Keratinocyte (primary cell): ENCODE measurements around the gene NTNG1. TPM values are rescaled to one million over a fixed set of nuclear protein-coding genes. Genes with fewer than 3 reads are reported as not detected.

Experiments
- DNase-seq: peaks from one replicate; pipeline ENCODE4 v3.0.0-alpha.2; 2011; ENCODE audit warnings: low read depth, missing footprints, low spot score
- FAIRE-seq: peaks from 2 replicates; lab custom pipeline; 2011; peaks lifted over from hg19 to GRCh38; lab: Jason Lieb, UNC
- H2AFZ ChIP-seq: 2 replicates; pipeline ENCODE4 v1.6.0; 2012; ENCODE audit warnings: low read length, control low read depth, inconsistent platforms; ENCODE audit not compliant: control insufficient read depth
- H3K27ac ChIP-seq: 2 replicates; pipeline ENCODE4 v1.5.1; 2011; ENCODE audit warnings: low read length; ENCODE audit not compliant: control insufficient read depth, insufficient read depth
- H3K27me3 ChIP-seq: 3 replicates; pipeline ENCODE4 v1.6.0; 2011; ENCODE audit warnings: low read length; ENCODE audit not compliant: control insufficient read depth, insufficient read depth; ENCODE audit errors: extremely low read depth
- H3K36me3 ChIP-seq, 2 experiments: 2 replicates in 1 of 2; 3 replicates in 1 of 2; pipeline ENCODE4 v1.5.1; 2011; ENCODE audit warnings: low read length in 2 of 2, mild to moderate bottlenecking in 1 of 2; ENCODE audit not compliant: control insufficient read depth in 2 of 2, insufficient read depth in 2 of 2; ENCODE audit errors: extremely low read depth in 1 of 2
- H3K4me1 ChIP-seq: 3 replicates; pipeline ENCODE4 v1.5.1; 2011; ENCODE audit warnings: low read length; ENCODE audit not compliant: control insufficient read depth, insufficient read depth; ENCODE audit errors: extremely low read depth
- H3K4me2 ChIP-seq: 3 replicates; pipeline ENCODE4 v1.6.0; 2011; ENCODE audit warnings: low read depth, low read length; ENCODE audit not compliant: control insufficient read depth, insufficient read depth; ENCODE audit errors: extremely low read depth
- H3K4me3 ChIP-seq, 3 experiments: fragments of 200-600 bp in 1 of 3; sonication (generic) in 1 of 3; 2 replicates in 2 of 3; 3 replicates in 1 of 3; pipeline ENCODE4 v1.5.1; 2011 to 2016; ENCODE audit warnings: low read length in 3 of 3, mild to moderate bottlenecking in 3 of 3, control low read depth in 2 of 3, inconsistent platforms in 1 of 3, low read depth in 1 of 3, mixed read lengths in 1 of 3, mixed run types in 1 of 3, moderate library complexity in 1 of 3; ENCODE audit not compliant: control insufficient read depth in 2 of 3, insufficient read depth in 2 of 3; ENCODE audit errors: extremely low read depth in 1 of 3
- H3K79me2 ChIP-seq: 2 replicates; pipeline ENCODE4 v1.6.0; 2012; ENCODE audit warnings: low read length; ENCODE audit not compliant: control insufficient read depth, insufficient read depth
- H3K9ac ChIP-seq: 3 replicates; pipeline ENCODE4 v1.6.0; 2011; ENCODE audit warnings: low read length; ENCODE audit not compliant: control insufficient read depth, insufficient read depth; ENCODE audit errors: extremely low read depth
- H3K9me1 ChIP-seq: 3 replicates; pipeline ENCODE4 v1.6.0; 2011; ENCODE audit warnings: low read length; ENCODE audit not compliant: control insufficient read depth, insufficient read depth; ENCODE audit errors: extremely low read depth
- H3K9me3 ChIP-seq: 2 replicates; pipeline ENCODE4 v1.5.1; 2012; ENCODE audit warnings: low read depth, low read length; ENCODE audit not compliant: control insufficient read depth
- H4K20me1 ChIP-seq: 3 replicates; pipeline ENCODE4 v1.6.0; 2011; ENCODE audit warnings: low read length; ENCODE audit not compliant: control insufficient read depth, insufficient read depth; ENCODE audit errors: extremely low read depth
- CTCF ChIP-seq, 3 experiments: IDR thresholded peaks in 1 of 3; conservative IDR thresholded peaks in 1 of 3; optimal IDR thresholded peaks in 1 of 3; 2 replicates in 2 of 3; 3 replicates in 1 of 3; pipeline versions ENCODE3 to v1.5.1; 2011; ENCODE audit warnings: low read length in 3 of 3, mild to moderate bottlenecking in 3 of 3, moderate library complexity in 2 of 3, control low read depth in 1 of 3, inconsistent platforms in 1 of 3; ENCODE audit not compliant: insufficient read depth in 2 of 3; ENCODE audit errors: extremely low read depth in 1 of 3
- EZH2 ChIP-seq: IDR thresholded peaks from one replicate; pipeline ENCODE4 v1.6.1; 2012; ENCODE audit warnings: inconsistent platforms, mild to moderate bottlenecking, low read length, moderate library complexity
- dilution Hi-C: fragments of 300-500 bp; cut with MboI; formaldehyde crosslinking; loops from one replicate; pipeline ENCODE4 v1.7.0; 2020; ENCODE audit warnings: low sequenced_read_pairs; ENCODE audit not compliant: extremely low pct_ligation_motif_present
- polyA plus RNA-seq, 5 experiments: library from polyadenylated mRNA; depleted of rRNA in 3 of 5; stranded (reverse) in 3 of 5; stranded (forward) in 1 of 5; unstranded in 1 of 5; fragments of >200 nt; gene quantifications; 1 replicate in 1 of 5; 2 replicates in 3 of 5; 3 replicates in 1 of 5; pipeline versions ENCODE4 v1.2.1 to v1.2.3, GENCODE V29; 2011 to 2012; ENCODE audit warnings: missing spikeins in 2 of 5, low read depth in 1 of 5, low replicate concordance in 1 of 5

The NTNG1 gene
- polyA plus RNA-seq, 1 donor (not counting 4 experiments of a cell fraction or from before 2014, with no cell fraction given) = 8.1 TPM

- Histone ChIP-seq H3K9me1 (no peaks in the 10 kb centered on the region), H3K27me3 (no peaks in the 10 kb centered on the region), H3K4me3 (no peak overlapping the region), H4K20me1 (no peaks in the 10 kb centered on the region), H3K79me2 (no peaks in the 10 kb centered on the region), H3K27ac (no peak overlapping the region), H3K4me2 (no peak overlapping the region), H3K9me3 (no peaks in the 10 kb centered on the region), H2AFZ (no peak overlapping the region), H3K4me1 (no peaks in the 10 kb centered on the region), H3K9ac (no peak overlapping the region), H3K36me3 (no peaks in the 10 kb centered on the region)
- FAIRE-seq (no peak), DNase-seq (no peak)
- no peak for TF ChIP-seq EZH2
- no peak for TF ChIP-seq CTCF (optimal IDR thresholded peaks at IDR 0.05 in 1 of 3, IDR thresholded peaks at IDR 0.05 in 1 of 3, conservative IDR thresholded peaks at IDR 0.05 in 1 of 3; ENCODE audit: extremely low read depth in 1 of 3, insufficient read depth in 2 of 3, low read length in 3 of 3)
- dilution Hi-C loops = no loop called here
Observed at GRCh38 chr1:107449326-107449725, 308.5 kb downstream of the NTNG1 start.

GRCh38 chr1:107450899-107451664 lies 310.2 kb downstream of the NTNG1 start:
- FAIRE-seq (no peak), DNase-seq (no peak)
- Histone ChIP-seq H3K4me1 (no peaks in the 10 kb centered on the region), H3K4me2 (no peak overlapping the region), H3K4me3 (no peak overlapping the region), H3K9ac (no peak overlapping the region), H2AFZ (no peak overlapping the region), H3K36me3 (no peaks in the 10 kb centered on the region), H3K27me3 (no peaks in the 10 kb centered on the region), H3K9me3 (no peaks in the 10 kb centered on the region), H3K27ac (no peak overlapping the region), H4K20me1 (no peaks in the 10 kb centered on the region), H3K79me2 (no peaks in the 10 kb centered on the region), H3K9me1 (no peaks in the 10 kb centered on the region)
- dilution Hi-C loops = no loop called here
- TF ChIP-seq CTCF (optimal IDR thresholded peaks at IDR 0.05 in 1 of 3, IDR thresholded peaks at IDR 0.05 in 1 of 3, conservative IDR thresholded peaks at IDR 0.05 in 1 of 3; ENCODE audit: extremely low read depth in 1 of 3, insufficient read depth in 2 of 3, low read length in 3 of 3) = no peak
- no peak for TF ChIP-seq EZH2
